EH (cell line): ENCODE results near the gene NTM.
"Not testable (repeated sequence)": the region's sequence is repeated elsewhere in the genome, so short reads cannot be mapped to it uniquely, and the experiment has no call there.

Experiments
- DNase-seq: peaks from one replicate; pipeline ENCODE4 v3.0.0-alpha.2; 2015; ENCODE audit warnings: low read depth

NTM gene

GRCh38 chr11:131668500-131669400 is 298.3 kb downstream of the NTM start:
- peak; percentile 59 for DNase-seq

DNA sequence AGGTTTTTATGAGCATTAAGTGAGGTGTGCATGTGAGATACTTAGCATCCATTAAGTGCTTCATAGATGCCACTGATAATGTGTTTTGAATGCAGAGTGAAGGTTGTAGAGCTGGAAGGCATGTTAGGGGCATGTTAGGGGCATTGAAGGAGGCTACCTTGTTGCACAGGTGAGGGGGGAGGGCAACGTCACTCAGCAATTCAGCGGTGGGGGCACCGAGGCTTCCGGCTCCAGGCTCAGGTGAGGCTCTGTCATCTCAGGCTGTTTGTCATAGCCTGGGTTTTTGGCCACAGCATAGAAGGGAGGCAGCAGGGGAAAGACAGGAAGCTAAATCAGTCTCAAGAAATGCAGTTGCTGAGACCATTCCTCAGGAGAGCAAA is 299.0 kb downstream of the NTM start:
- DNase-seq = no peak

- no peak for DNase-seq
Observed at GRCh38 chr11:131670876-131671275, 300.5 kb downstream of the NTM start.

GRCh38 chr11:131671320-131671719 is 300.9 kb downstream of the NTM start:
- DNase-seq = no peak

- DNase-seq = no peak
Observed at GRCh38 chr11:131671734-131672133, 301.3 kb downstream of the NTM start.

GRCh38 chr11:131672191-131672590 is 301.8 kb downstream of the NTM start:
- DNase-seq = no peak

- peak; percentile 91 for DNase-seq
Observed at GRCh38 chr11:131674051-131674755, 303.8 kb downstream of the NTM start.

DNA sequence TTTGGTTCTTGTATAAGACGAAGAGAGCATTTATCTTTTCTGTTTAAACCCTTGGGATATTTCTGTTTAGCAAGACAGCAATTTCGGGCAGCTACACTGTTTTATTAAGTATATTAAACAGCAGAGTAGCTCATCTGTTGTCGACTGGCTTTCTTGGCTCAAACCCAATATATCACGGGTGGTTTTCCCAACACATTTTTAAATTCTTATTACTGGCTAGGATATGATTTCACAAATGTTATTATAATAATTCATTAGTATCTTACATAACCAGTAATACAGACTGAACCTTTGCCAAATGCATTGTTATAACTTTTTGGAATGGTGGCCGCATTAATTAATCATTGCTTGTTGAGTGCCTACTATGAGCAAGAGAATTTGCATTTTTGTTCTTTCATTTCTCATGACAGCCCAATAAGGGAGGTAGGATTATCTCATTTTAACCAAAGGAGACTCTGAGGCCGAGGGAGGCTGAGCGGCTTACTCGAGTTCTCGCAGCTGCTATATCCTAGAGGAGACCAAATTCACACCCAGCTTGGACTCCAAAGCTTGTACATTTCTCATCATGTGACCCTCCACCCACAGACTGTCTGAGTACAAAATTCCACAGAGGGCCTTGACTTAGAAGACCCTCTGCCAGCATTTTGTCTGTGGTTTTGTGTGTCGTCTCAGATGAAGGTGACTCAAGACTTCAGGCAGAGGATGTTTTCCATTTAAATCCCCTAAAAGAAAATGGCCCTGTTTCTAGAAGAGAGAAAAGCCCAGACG is 304.9 kb downstream of the NTM start:
- peak; percentile 51 for DNase-seq

DNA sequence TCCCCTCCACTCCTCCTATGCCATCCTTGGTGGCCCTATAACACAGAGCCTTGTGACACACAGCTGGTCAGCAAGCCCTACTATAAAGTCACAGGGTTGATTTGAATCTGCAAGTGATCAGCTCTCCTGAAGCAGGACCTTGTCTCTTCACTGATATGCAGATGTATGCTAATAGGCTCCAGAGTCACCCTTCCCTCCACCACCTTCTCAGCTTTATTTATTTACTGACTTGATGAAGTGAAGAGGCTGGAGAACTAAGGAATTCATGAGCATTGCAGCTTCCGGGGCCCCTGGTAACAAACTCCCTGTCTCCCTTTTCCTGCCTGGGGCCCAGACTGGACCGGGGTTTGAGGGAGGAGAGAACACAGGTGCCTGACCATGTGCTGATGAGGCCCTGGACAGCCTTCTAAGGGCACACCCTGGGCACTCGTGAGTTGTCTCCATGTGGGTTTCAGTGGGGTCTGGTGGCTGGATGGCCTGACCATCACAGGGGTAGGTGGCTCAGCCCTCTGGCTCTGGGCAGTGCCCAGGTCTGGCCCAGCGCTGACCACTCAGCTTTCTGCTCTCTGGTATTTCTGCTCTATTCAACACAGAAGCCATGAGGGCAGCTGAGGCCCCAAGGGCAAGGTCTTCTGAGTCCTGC is 307.5 kb downstream of the NTM start:
- DNase-seq = no peak

GRCh38 chr11:131678658-131679340 is 308.4 kb downstream of the NTM start:
- DNase-seq = no peak

DNA sequence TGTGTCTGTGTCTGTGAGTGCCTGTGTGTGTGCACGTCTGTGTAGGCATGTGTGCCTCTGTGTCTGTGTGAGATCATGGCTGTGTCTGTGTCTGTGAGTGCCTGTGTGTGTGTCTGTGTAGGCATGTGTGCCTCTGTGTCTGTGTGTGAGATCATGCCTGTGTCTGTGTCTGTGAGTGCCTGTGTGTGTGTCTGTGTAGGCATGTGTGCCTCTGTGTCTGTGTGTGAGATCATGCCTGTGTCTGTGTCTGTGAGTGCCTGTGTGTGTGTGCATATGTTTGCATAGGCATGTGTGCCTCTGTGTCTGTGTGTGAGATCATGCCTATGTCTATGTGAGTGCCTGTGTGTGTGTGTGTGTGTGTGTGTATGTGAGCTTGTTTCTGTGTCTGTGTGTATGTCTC is 310.0 kb downstream of the NTM start:
- DNase-seq = not testable (repeated sequence)

DNA sequence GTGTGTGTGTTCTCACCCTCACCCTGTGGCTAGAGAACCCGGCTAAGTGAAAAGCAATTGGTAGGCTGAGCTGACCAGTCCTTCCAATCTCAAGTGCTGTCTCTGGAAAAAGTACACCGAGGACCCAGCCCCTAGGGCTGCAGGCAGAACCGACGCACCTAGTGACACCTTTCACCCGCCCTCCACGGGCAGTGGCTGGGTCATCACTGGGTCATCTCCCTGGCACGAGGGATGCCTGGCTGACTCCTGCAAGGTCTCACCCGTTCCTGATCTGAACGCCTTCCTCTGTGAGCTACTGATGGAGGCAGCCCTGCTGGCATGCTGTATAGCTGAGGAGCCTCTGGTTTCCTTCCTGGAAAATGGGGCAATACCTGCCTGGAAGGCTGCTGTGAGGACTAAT is 311.5 kb downstream of the NTM start:
- DNase-seq = no peak

DNA sequence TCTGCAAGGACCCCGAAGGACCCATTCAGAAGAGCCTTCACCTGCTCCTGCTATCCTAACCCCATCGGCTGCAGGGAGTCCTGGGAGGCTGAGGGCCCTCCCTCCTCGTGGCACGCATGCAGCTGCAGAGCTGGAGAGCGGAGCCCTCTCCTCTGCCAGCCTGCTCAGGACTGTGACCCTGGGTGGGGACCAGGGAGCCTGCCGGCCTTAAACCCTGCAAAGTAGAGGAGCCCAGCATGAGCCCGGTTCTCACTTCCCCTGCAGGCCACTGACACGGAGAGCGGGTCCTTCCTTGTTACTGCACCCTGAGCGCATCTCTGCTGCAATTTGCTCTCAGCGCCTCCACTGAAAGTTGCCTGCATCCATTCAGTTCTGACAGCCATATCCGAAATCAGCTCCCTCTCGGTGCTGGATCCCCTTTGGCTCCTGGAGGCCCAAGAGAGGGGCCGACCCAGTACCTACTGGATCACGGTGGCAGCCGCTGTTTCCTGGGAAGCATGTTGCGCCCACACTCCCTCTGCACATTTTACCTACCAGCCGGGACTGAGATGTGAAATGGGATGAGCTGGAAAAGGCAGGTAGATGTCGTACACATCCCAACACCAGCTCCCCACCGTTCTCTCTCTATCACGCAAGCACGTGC is 312.1 kb downstream of the NTM start:
- no peak for DNase-seq

GRCh38 chr11:131683131-131683530 is 312.7 kb downstream of the NTM start:
- no peak for DNase-seq

DNA sequence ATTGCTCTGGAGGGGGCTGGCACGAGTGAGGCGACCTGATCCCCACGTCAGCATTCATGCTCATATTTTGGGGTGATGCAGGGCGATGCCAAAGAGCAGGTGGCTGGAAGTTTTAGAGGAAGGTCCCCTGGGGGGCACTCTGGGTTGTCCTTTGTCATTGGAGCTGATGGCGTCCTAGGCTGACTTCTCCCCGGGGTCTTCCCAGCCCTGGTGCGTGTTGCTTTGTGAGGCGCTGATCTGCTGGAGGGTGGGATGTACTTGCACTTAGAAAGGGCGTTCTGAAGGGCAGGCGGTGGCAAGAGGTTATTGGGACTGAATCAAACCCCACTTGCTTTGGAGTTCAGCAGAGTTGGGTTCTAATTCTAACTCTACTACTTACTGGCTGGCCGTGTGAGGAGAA is 313.3 kb downstream of the NTM start:
- no peak for DNase-seq

DNA sequence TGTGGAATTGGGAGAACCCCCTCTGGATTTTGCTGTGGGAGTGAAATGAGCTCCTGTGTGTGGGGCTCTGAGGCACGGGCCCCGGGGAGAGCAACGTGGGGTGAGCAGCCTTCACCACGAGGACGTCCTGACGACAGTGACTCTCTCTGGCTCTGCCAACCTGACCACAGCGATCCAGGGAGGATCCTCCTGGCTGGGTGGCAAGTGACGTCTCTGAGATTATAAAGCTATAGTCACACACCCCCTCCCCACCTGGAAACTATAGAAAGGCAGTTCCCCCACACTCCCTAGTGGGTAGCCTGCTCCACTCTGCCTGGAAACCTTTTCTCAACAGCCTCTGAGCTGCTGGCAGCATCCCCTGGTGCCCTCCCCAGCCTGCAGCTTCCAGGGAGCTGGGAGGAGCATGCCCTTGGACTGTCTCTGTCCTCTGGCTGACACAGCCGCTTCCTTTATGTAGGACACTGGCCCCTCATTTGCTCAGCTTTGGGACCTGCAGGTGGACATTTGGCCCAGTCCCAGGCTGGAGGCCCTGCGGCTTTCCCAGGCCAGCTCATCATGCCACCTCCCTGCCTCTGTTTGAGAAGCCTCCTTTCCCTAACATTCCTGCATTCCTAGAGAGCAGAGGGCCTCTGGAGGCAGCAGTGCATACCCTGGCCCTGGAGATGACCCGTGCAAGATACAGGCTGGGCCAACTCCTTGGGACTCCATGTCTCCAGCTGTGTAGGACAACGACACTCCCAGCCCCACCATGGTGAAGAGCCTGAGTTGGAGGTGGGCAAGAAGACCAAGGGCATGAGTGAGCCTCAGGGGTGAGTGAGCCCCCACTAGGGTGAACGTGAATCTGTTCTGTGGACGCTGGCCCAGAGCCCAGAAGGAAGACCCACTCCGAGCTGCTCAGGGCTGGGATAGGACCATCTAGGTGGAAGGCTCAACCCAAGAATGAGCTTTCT is 314.0 kb downstream of the NTM start:
- no peak for DNase-seq

DNA sequence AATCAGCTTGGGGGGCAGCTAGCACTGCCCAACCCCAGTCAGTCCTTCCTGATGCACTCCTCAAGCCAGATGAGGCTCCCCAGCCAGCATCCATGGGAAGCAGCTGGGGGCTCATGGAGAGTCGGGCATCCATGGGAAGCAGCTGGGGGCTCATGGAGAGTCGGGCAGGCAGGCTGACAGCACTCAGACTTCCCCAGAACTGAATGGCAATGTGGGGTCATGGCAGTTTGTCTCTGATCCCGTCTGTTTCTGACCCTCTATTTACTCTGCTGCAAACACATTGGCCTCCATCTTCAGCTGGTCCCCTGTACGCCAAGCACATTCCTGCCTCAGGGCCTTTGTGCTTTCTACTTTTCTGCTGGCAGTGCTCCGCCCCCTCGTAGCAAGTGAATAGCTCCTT is 314.8 kb downstream of the NTM start:
- DNase-seq = no peak

GRCh38 chr11:131685906-131686305 is 315.5 kb downstream of the NTM start:
- no peak for DNase-seq

- DNase-seq = no peak
Observed at GRCh38 chr11:131686836-131687235, 316.4 kb downstream of the NTM start.
